ENCODE measurements around the gene RYR2. TPM values are rescaled to one million over a fixed set of nuclear protein-coding genes. Genes with fewer than 3 reads are reported as not detected.

Gene RYR2
- total RNA-seq, 1 experiment from 2014 or later: under 0.01 TPM

- DNase-seq (ENCODE audit: low read depth): no peak
Measured at GRCh38 chr1:237664348-237664747, 622.4 kb downstream of the RYR2 start.

- DNase-seq (ENCODE audit: low read depth): no peak
Measured at GRCh38 chr1:237670302-237670701, 628.3 kb downstream of the RYR2 start.

- DNase-seq (ENCODE audit: low read depth): no peak
Measured at GRCh38 chr1:237671262-237671661, 629.3 kb downstream of the RYR2 start.

- DNase-seq (ENCODE audit: low read depth): no peak
Measured at GRCh38 chr1:237671935-237672334, 630.0 kb downstream of the RYR2 start.

- DNase-seq (ENCODE audit: low read depth): no peak
Measured at GRCh38 chr1:237672748-237673147, 630.8 kb downstream of the RYR2 start.

- DNase-seq (ENCODE audit: low read depth): no peak
Measured at GRCh38 chr1:237673631-237674030, 631.6 kb downstream of the RYR2 start.

- no peak for DNase-seq (ENCODE audit: low read depth)
Measured at GRCh38 chr1:237677979-237678378, 636.0 kb downstream of the RYR2 start.

GRCh38 chr1:237679687-237680086 lies 637.7 kb downstream of the RYR2 start:
- no peak for DNase-seq (ENCODE audit: low read depth)

GRCh38 chr1:237681210-237681609 lies 639.2 kb downstream of the RYR2 start:
- DNase-seq (ENCODE audit: low read depth): no peak

GRCh38 chr1:237684236-237684635 lies 642.3 kb downstream of the RYR2 start:
- DNase-seq (ENCODE audit: low read depth): no peak

- DNase-seq (ENCODE audit: low read depth): no peak
Measured at GRCh38 chr1:237685551-237685950, 643.6 kb downstream of the RYR2 start.

GRCh38 chr1:237687804-237688203 lies 645.8 kb downstream of the RYR2 start:
- DNase-seq (ENCODE audit: low read depth): no peak

GRCh38 chr1:237690656-237691055 lies 648.7 kb downstream of the RYR2 start:
- DNase-seq (ENCODE audit: low read depth): no peak

GRCh38 chr1:237692255-237692654 lies 650.3 kb downstream of the RYR2 start:
- no peak for DNase-seq (ENCODE audit: low read depth)

GRCh38 chr1:237695878-237696277 lies 653.9 kb downstream of the RYR2 start:
- DNase-seq (ENCODE audit: low read depth): no peak

- no peak for DNase-seq (ENCODE audit: low read depth)
Measured at GRCh38 chr1:237700181-237700580, 658.2 kb downstream of the RYR2 start.

- no peak for DNase-seq (ENCODE audit: low read depth)
Measured at GRCh38 chr1:237701534-237701933, 659.5 kb downstream of the RYR2 start.

- no peak for DNase-seq (ENCODE audit: low read depth)
Measured at GRCh38 chr1:237702161-237702560, 660.2 kb downstream of the RYR2 start.

GRCh38 chr1:237705462-237705861 lies 663.5 kb downstream of the RYR2 start:
- DNase-seq (ENCODE audit: low read depth): no peak

- DNase-seq (ENCODE audit: low read depth): no peak
Measured at GRCh38 chr1:237709355-237709754, 667.4 kb downstream of the RYR2 start.

GRCh38 chr1:237711281-237711680 lies 669.3 kb downstream of the RYR2 start:
- no peak for DNase-seq (ENCODE audit: low read depth)

GRCh38 chr1:237712082-237712481 lies 670.1 kb downstream of the RYR2 start:
- no peak for DNase-seq (ENCODE audit: low read depth)

GRCh38 chr1:237712586-237713157 lies 670.7 kb downstream of the RYR2 start:
- no peak for DNase-seq (ENCODE audit: low read depth)

- no peak for DNase-seq (ENCODE audit: low read depth)
Measured at GRCh38 chr1:237713916-237714315, 671.9 kb downstream of the RYR2 start.

Data from RPMI7951 (cell line).